Measurements from ENCODE around the gene COPB1.

Gene COPB1

GRCh38 chr11:14414470-14415461 is 84.8 kb downstream of the COPB1 start:
- H3K4me3 ChIP-seq (ENCODE audit: low read depth, low read length), result no peak overlapping the region
- DNase-seq (ENCODE audit: low read depth), result no peak
- peak; percentile 5 for TF ChIP-seq CTCF (IDR thresholded peaks at IDR 0.05; ENCODE audit: low read depth, low read length, missing control alignments)
- in situ Hi-C loops (cut with HindIII; ENCODE audit: low sequenced_read_pairs), result loop anchor here (5.0 kb wide), 1 partner anchor 97 kb away; no protein-coding TSS in a partner anchor

- peak; percentile 50 for DNase-seq (ENCODE audit: low read depth)
- in situ Hi-C loops (cut with HindIII; ENCODE audit: low sequenced_read_pairs), result no loop called here
- peak; percentile 48 for TF ChIP-seq CTCF (IDR thresholded peaks at IDR 0.05; ENCODE audit: low read depth, low read length, missing control alignments)
- H3K4me3 ChIP-seq (ENCODE audit: low read depth, low read length), result no peak overlapping the region
These were observed 86.1 kb downstream of the COPB1 start for GRCh38 chr11:14413307-14414069.

- TF ChIP-seq CTCF (IDR thresholded peaks at IDR 0.05; ENCODE audit: low read depth, low read length, missing control alignments), result no peak
- peak; percentile 49 for DNase-seq (ENCODE audit: low read depth)
- in situ Hi-C loops (cut with HindIII; ENCODE audit: low sequenced_read_pairs), result no loop called here
- no peak overlapping the region for H3K4me3 ChIP-seq (ENCODE audit: low read depth, low read length)
These were observed 87.8 kb downstream of the COPB1 start for GRCh38 chr11:14411818-14412217.

GRCh38 chr11:14409891-14410290 is 89.7 kb downstream of the COPB1 start:
- no peak for DNase-seq (ENCODE audit: low read depth)
- in situ Hi-C loops (cut with HindIII; ENCODE audit: low sequenced_read_pairs), result no loop called here

GRCh38 chr11:14408612-14409011 is 91.0 kb downstream of the COPB1 start:
- DNase-seq (ENCODE audit: low read depth), result no peak

More at GRCh38 chr11:14409891-14410290, 89.7 kb downstream of the COPB1 start:
- no peak for TF ChIP-seq CTCF (IDR thresholded peaks at IDR 0.05; ENCODE audit: low read depth, low read length, missing control alignments)
- H3K4me3 ChIP-seq (ENCODE audit: low read depth, low read length), result no peak overlapping the region

More at GRCh38 chr11:14408612-14409011, 91.0 kb downstream of the COPB1 start:
- TF ChIP-seq CTCF (IDR thresholded peaks at IDR 0.05; ENCODE audit: low read depth, low read length, missing control alignments), result no peak
- in situ Hi-C loops (cut with HindIII; ENCODE audit: low sequenced_read_pairs), result no loop called here
- no peak overlapping the region for H3K4me3 ChIP-seq (ENCODE audit: low read depth, low read length)

Data from astrocyte of the cerebellum (primary cell).